Skeletal muscle tissue (tissue), 4 donors: Measurements from ENCODE around the gene HMGA1. TPM values are rescaled to one million over a fixed set of nuclear protein-coding genes. Genes with fewer than 3 reads are reported as not detected.

Experiments
- H3K27ac ChIP-seq: one replicate; pipeline ENCODE4 v1.7.0; 2013; ENCODE audit warnings: mild to moderate bottlenecking, low read depth, low read length, inconsistent platforms
- H3K27me3 ChIP-seq, 3 donors: one replicate each; pipeline ENCODE4 v1.7.0; 2013; ENCODE audit warnings: low read length in 3 of 3; ENCODE audit not compliant: control insufficient read depth in 3 of 3, insufficient read depth in 3 of 3
- H3K36me3 ChIP-seq, 3 donors: one replicate each; pipeline ENCODE4 v1.7.0; 2013; ENCODE audit warnings: low read length in 3 of 3; ENCODE audit not compliant: control insufficient read depth in 3 of 3, insufficient read depth in 3 of 3
- H3K4me1 ChIP-seq, 3 donors: one replicate each; pipeline ENCODE4 v1.7.0; 2013; ENCODE audit warnings: low read length in 3 of 3, mild to moderate bottlenecking in 3 of 3; ENCODE audit not compliant: control insufficient read depth in 3 of 3, insufficient read depth in 3 of 3
- H3K4me3 ChIP-seq, 3 donors: one replicate each; pipeline ENCODE4 v1.7.0; 2013; ENCODE audit warnings: low read length in 3 of 3
- H3K9ac ChIP-seq, 3 donors: one replicate each; pipeline ENCODE4 v1.7.0; 2013; ENCODE audit warnings: low read length in 3 of 3, mild to moderate bottlenecking in 3 of 3, moderate library complexity in 2 of 3, low read depth in 1 of 3
- H3K9me3 ChIP-seq, 3 donors: one replicate each; pipeline ENCODE4 v1.7.0; 2013; ENCODE audit warnings: low read length in 3 of 3; ENCODE audit not compliant: control insufficient read depth in 3 of 3
- total RNA-seq: library from RNA; depleted of rRNA; stranded (reverse); fragments of >200 nt; gene quantifications from one replicate; pipeline ENCODE4 v1.2.3, GENCODE V29; 2014
- donor health status: Osteomylitis.

The HMGA1 gene
- total RNA-seq, 1 donor from 2014 or later = 20.4 TPM

GRCh38 chr6:34231566-34232336 lies 4.9 kb upstream of the HMGA1 start:
- no peak overlapping the region for H3K27ac ChIP-seq
- H3K4me3 ChIP-seq = no peak overlapping the region
- H3K9me3 ChIP-seq = no peaks in the 10 kb centered on the region
- peaks cover 3 to 4% (median 4%) of the 10 kb centered on the region in 3 donors for H3K4me1 ChIP-seq
- H3K27me3 ChIP-seq = no peaks in the 10 kb centered on the region
- no peak overlapping the region for H3K9ac ChIP-seq
- no peaks in the 10 kb centered on the region for H3K36me3 ChIP-seq

DNA sequence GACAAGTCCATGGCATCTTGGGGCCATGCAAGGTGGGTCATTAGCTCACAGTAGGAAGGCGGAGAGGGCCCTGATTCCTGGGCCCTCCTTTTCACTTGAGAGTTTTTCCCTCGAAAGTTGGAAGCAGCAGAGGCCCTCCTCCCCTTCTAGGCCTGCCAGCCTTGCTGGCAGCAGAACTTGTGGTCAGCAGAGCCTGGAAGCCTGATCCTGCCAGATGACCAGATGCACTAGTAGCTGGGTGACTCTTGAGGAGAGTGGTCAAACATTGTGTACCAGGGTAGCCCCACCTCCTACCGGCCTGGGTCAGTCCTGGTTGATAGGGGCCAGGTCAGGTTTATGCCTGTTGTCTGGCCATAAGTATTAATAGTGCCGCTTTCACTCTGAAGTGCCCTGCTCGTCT lies 3.8 kb upstream of the HMGA1 start:
- Histone ChIP-seq H3K36me3 (no peaks in the 10 kb centered on the region), H3K27me3 (no peaks in the 10 kb centered on the region), H3K4me3 (no peak overlapping the region), H3K27ac (no peak overlapping the region), H3K9ac (peak overlapping the region in 1 of 3 donors; percentile 16), H3K4me1 (peaks cover 3 to 4% (median 4%) of the 10 kb centered on the region in 3 donors), H3K9me3 (no peaks in the 10 kb centered on the region)

GRCh38 chr6:34233867-34234266 lies 2.8 kb upstream of the HMGA1 start:
- Histone ChIP-seq H3K9ac (no peak overlapping the region), H3K4me1 (peaks cover 8 to 12% (median 11%) of the 10 kb centered on the region in 3 donors), H3K27ac (no peak overlapping the region), H3K9me3 (no peaks in the 10 kb centered on the region), H3K27me3 (no peaks in the 10 kb centered on the region), H3K36me3 (no peaks in the 10 kb centered on the region), H3K4me3 (no peak overlapping the region)

DNA sequence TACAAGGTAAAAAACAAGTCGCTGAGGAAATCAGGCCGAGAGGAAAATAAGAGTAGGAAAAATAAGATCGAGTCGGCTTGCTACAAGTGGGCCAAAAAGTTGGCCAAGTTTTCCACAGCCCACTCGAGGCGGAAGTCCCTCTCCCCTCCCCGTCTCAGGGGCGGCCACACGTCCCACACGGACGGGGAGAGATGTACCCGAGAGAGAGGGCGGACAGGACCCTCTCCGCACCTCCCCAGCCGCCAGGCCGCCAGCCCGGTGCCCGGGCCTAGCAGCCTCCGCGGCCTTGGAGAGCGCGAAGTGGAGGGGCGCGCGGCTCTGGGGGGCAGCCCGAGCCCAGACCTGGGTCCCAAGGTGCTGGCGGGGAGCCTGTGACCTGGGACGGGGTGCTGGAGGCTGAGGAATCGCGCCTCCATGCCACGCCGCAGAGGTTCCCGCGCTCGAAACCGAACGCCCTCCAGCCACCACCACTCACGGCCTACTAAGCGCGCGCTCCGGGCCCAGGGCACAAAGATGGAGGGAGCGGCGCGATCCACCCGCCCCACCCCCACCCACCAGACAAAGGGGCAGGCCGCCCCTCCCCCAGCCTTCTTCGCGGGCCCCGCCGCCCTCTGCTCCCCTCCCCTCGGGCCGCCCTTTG lies 1.9 kb upstream of the HMGA1 start:
- Histone ChIP-seq H3K4me1 (peaks cover 4 to 12% (median 11%) of the 10 kb centered on the region in 3 donors), H3K27me3 (no peaks in the 10 kb centered on the region), H3K4me3 (no peak overlapping the region), H3K9me3 (no peaks in the 10 kb centered on the region), H3K36me3 (no peaks in the 10 kb centered on the region), H3K27ac (no peak overlapping the region), H3K9ac (no peak overlapping the region)

DNA sequence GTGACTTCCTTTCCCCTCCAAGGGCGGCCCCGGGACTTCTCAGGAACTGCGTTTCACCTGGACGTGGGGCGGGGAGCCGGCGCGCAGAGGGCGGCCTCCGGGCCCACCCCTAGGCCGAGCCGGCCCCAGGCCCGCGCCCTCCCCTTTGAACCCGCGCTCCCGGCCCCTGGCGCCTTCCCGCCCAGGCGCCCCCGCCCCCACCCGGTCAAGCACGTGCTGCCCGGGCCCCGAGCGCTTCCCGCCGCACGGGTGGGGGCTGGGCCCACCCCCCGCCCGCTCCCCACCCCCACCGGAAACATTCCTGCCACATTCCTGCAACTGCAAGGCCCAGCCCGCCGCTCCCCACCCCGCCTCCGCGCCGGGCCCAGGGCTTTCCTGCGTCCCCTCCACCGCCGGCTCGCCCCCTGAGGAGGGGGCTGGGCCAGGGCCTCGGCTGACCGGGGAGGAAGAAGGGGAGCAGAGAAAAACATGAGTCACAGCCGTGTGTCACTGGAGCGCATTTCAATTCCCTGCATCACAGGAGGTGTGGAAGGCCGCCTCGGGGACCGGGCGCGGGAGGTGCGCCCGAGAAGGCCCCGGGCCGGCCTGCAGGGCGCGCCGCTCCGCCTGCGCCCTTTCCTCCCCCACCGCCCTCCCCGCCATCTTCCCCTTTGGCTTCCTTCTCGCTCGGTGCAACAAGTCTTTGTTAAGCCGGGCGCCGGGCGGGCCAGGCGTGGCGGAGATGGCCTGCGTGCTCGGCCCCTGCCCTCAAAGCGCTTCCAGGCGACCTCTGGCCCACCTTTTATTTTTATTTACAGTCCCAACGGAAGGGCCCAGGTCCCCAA lies 1.2 kb upstream of the HMGA1 start:
- Histone ChIP-seq H3K27ac (peak overlapping the region; percentile 75), H3K27me3 (no peaks in the 10 kb centered on the region), H3K4me1 (peaks cover 4 to 12% (median 11%) of the 10 kb centered on the region in 3 donors), H3K9ac (peak overlapping the region in 1 of 3 donors; percentile 43), H3K4me3 (peak overlapping the region; percentile 59 to 68 (median 66)), H3K36me3 (peaks cover 0 to under 1% (median 0%) of the 10 kb centered on the region in 3 donors), H3K9me3 (no peaks in the 10 kb centered on the region)

GRCh38 chr6:34236131-34236442 lies 586 bp upstream of the HMGA1 start:
- Histone ChIP-seq H3K9ac (peak overlapping the region; percentile 43 to 80 (median 56)), H3K4me1 (peaks cover 4 to 12% (median 11%) of the 10 kb centered on the region in 3 donors), H3K27ac (peak overlapping the region; percentile 75)

GRCh38 chr6:34237316-34237721 lies 646 bp downstream of the HMGA1 start:
- Histone ChIP-seq H3K27ac (peak overlapping the region; percentile 36), H3K27me3 (no peaks in the 10 kb centered on the region), H3K4me3 (peak overlapping the region; percentile 59 to 78 (median 73)), H3K36me3 (peaks cover 5 to 17% (median 9%) of the 10 kb centered on the region in 3 donors), H3K9ac (peak overlapping the region; percentile 51 to 84 (median 73)), H3K4me1 (peaks cover 4 to 12% (median 11%) of the 10 kb centered on the region in 3 donors), H3K9me3 (no peaks in the 10 kb centered on the region)

More at GRCh38 chr6:34236131-34236442, 586 bp upstream of the HMGA1 start:
- Histone ChIP-seq H3K36me3 (peaks cover 0 to 7% (median under 1%) of the 10 kb centered on the region in 3 donors), H3K9me3 (no peaks in the 10 kb centered on the region), H3K4me3 (peak overlapping the region; percentile 59 to 68 (median 66)), H3K27me3 (no peaks in the 10 kb centered on the region)

DNA sequence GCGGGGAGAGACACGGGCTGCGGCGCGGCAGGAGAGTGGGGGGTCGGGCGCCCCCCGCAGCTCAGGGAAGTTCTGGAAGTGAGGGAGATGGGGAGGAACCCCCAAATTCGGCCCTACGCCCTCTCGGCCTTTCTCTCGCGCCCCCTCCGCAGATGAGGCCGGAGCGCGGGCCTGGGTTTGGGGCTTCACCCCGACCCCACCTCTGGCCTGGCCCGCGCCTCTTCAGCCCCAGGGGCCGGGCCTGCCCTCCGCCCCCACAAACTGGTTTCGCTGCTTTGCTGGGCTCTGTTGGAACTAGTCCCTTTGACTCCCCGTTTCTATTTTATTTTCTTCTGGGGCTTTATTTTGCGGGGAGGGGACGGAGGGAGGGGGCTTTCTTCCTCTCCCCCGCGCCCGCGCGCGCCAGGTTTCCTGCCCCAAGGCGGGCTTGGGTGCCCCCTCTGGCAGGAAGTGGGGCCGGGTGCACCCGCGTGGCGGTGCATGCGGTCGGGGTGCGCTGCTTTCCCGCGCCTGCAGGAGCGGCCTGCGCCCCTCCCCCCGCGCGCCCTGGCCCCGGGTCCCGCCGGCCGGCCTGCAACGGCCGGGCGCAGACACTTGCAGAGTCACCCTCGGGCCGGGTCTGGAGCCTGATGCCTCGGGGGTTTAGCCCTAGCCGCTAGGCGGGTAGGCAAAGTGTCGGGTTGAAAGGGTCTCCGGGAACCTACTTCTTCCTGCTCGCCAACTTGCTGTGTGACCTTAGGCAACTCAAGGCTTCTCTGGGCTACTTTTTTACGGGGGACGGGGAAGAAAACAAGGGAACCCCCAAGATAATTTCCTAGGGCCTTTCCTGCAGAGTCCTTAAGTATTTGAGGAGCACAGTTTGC lies 1.3 kb downstream of the HMGA1 start:
- H3K27ac ChIP-seq = peak overlapping the region; percentile 36
- no peaks in the 10 kb centered on the region for H3K27me3 ChIP-seq
- peak overlapping the region; percentile 51 to 84 (median 67) for H3K9ac ChIP-seq

More for the DNA sequence above, 1.3 kb downstream of the HMGA1 start:
- H3K9me3 ChIP-seq = no peaks in the 10 kb centered on the region
- H3K4me3 ChIP-seq = peak overlapping the region; percentile 59 to 78 (median 73)
- peaks cover 4 to 12% (median 11%) of the 10 kb centered on the region in 3 donors for H3K4me1 ChIP-seq
- H3K36me3 ChIP-seq = peaks cover 5 to 21% (median 13%) of the 10 kb centered on the region in 3 donors
